PFSK-1 (cell line): ENCODE results near the gene EPN3.

Source experiments
- FOXP2 ChIP-seq: optimal IDR thresholded peaks from 2 replicates; pipeline ENCODE3; 2011; ENCODE audit warnings: borderline replicate concordance, control low read depth, inconsistent platforms; ENCODE audit not compliant: insufficient read depth; ENCODE audit errors: extremely low read length, extremely low read depth
- POLR2AphosphoS5 ChIP-seq: IDR thresholded peaks from 2 replicates; pipeline ENCODE4 v1.6.1; 2012; ENCODE audit warnings: low read depth, mild to moderate bottlenecking, control low read depth, low read length, moderate library complexity
- REST ChIP-seq, 2 experiments: IDR thresholded peaks; 2 replicates each; pipeline versions ENCODE4 v1.6.1 to v1.8.0; 2011 to 2012; ENCODE audit warnings: low read depth in 2 of 2, low read length in 2 of 2, control low read depth in 1 of 2, inconsistent platforms in 1 of 2, mild to moderate bottlenecking in 1 of 2, moderate library complexity in 1 of 2; ENCODE audit not compliant: insufficient read depth in 1 of 2
- SIN3A ChIP-seq: IDR thresholded peaks from 2 replicates; pipeline ENCODE4 v1.6.1; 2012; ENCODE audit warnings: mild to moderate bottlenecking, low read length, moderate library complexity, borderline replicate concordance; ENCODE audit not compliant: insufficient read depth
- TAF1 ChIP-seq: IDR thresholded peaks from 2 replicates; pipeline ENCODE4 v1.6.1; 2012; ENCODE audit warnings: low read length, control low read depth, borderline replicate concordance; ENCODE audit not compliant: insufficient read depth

The EPN3 gene

GRCh38 chr17:50517504-50518383 lies 14.8 kb upstream of the EPN3 start:
- no peak for TF ChIP-seq REST (IDR thresholded peaks at IDR 0.05; ENCODE audit: insufficient read depth in 1 of 2, low read depth in 2 of 2, low read length in 2 of 2)
- TF ChIP-seq FOXP2 = no peak
- TF ChIP-seq SIN3A = no peak
- no peak for TF ChIP-seq POLR2AphosphoS5
- TF ChIP-seq TAF1 = no peak

GRCh38 chr17:50518384-50519023 lies 14.0 kb upstream of the EPN3 start:
- TF ChIP-seq POLR2AphosphoS5 (no peak), SIN3A (no peak), REST (IDR thresholded peaks at IDR 0.05; ENCODE audit: insufficient read depth in 1 of 2, low read depth in 2 of 2, low read length in 2 of 2) (no peak), TAF1 (no peak), FOXP2 (no peak)

GRCh38 chr17:50519141-50519834 lies 13.2 kb upstream of the EPN3 start:
- TF ChIP-seq FOXP2 (no peak), TAF1 (no peak), POLR2AphosphoS5 (no peak), SIN3A (no peak), REST (IDR thresholded peaks at IDR 0.05; ENCODE audit: insufficient read depth in 1 of 2, low read depth in 2 of 2, low read length in 2 of 2) (no peak)

GRCh38 chr17:50520483-50520882 lies 12.1 kb upstream of the EPN3 start:
- TF ChIP-seq REST (IDR thresholded peaks at IDR 0.05; ENCODE audit: insufficient read depth in 1 of 2, low read depth in 2 of 2, low read length in 2 of 2) = no peak
